ENCODE data around the gene VSX2. TPM values are rescaled to one million over a fixed set of nuclear protein-coding genes. Genes with fewer than 3 reads are reported as not detected.
A peak's percentile ranks its signal among the peaks of the same experiment; 100 is the strongest.

Gene VSX2
- total RNA-seq, 1 donor from 2014 or later: not detected

DNA sequence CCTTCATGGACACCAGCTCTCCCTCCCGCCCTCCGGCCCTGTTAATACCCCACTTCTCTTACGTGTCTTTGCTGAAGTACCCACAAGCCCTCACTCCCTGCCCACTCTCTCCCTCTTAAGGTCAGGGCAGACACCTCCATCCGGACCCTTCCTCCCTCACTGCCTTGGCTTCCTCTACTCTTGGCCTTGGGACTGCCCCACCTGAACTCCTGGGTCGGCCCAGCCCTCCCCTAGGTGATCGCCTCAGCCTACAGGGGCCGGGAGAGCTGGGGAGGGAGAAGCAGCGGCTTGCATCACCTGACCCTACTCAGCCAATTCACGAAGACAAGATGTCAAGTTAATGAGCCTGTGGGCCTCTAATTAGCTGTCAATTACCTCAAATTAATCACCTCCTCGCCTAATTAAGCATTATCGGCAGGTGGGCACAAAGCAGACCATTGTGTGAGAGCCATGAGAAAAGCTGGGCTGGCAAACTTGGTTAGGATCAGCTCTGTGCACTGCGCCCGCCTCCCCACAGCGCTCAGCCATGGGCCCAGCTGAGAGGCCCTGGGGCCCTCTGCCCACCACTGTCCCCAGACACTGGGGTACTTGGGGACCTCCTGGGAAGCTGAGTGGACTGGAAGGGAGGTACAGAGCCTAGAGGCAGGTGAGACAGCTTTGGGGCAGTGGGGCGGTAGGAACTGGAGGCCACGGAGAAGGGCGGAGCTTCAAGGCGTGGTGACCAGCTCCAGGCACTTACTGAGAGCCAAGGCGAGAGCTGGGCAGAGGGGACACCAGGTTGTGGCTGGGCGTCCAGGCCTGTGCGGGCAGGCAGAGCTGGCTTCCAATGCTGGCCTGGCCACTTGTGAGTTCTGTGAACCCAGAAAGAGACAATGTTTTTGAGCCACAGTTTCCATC, 25.1 kb upstream of the VSX2 start:
- intact Hi-C loops (cut with micrococcal nuclease): no loop called here
- no peak for DNase-seq
- Mint-ChIP-seq H3K36me3 (ENCODE audit: low read depth) (no peaks in the 10 kb centered on the region), H3K9me3 (no peaks in the 10 kb centered on the region), H3K27ac (no peak overlapping the region), H3K4me1 (no peaks in the 10 kb centered on the region), H3K4me3 (no peak overlapping the region), H3K27me3 (peaks cover 18% of the 10 kb centered on the region)

DNA sequence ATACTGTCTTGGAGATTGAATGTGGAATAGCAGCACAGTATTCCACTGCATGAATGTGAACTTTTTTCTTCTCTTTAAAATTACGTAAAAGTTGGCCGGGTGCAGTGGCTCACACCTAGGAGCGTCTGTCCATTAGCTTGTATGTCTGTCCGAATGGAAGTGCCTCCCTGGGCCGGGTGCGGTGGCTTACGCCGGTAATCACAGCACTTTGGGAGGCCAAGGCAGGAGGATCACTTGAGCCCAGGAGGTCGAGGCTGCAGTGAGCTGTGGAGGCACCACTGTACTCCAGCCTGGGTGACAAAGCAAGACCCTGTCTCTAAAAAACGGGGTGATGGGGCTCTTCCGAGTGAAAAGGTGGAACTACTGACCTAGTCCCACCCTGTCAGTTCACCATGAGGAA, 22.6 kb upstream of the VSX2 start:
- H3K27me3 Mint-ChIP-seq: peaks cover 17% of the 10 kb centered on the region
- intact Hi-C loops (cut with micrococcal nuclease): loop anchor here (1.0 kb wide), 2 partner anchors 35 to 105 kb away; no protein-coding TSS in a partner anchor
- H3K27ac Mint-ChIP-seq: no peak overlapping the region
- no peaks in the 10 kb centered on the region for H3K9me3 Mint-ChIP-seq
- no peak overlapping the region for H3K4me3 Mint-ChIP-seq
- DNase-seq: no peak
- H3K36me3 Mint-ChIP-seq (ENCODE audit: low read depth): no peaks in the 10 kb centered on the region
- no peaks in the 10 kb centered on the region for H3K4me1 Mint-ChIP-seq

DNA sequence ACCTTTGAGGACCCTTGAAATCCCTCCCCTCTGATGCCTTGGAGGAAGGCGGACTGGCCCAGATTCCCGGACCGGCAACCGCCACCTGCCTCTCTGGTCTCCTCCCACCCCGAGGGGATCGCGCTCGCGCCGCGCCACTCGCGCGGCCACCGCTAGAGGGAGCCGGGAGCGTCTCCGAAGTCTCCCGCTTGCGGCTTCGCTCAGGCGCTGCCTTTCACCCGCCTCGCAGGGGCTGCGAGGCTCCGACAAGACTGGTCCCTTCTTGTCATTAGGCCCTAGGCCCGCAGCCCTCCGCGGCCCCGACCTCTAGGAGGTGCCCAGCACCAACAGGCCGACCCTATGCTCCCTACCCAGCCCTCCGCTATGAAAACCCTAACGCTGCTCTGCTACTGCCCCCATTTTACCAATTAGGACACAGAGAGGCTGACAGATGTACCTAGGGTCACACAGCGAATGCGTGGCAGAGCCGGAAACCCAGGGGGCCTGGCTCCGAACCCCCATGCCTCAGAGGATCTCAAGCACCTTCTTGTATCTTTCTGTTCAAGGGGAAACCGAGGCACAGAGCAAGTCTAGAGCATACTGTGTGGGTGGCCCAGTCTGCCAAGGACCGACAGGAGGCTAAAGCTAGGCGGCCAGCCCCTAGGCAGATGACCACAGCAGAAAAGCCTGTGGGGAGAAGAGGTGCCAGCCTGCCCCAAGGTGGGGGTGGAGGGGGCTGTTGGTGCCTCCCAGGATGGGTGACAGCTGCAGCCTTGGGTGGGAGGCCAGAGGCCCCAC, 21.4 kb upstream of the VSX2 start:
- Mint-ChIP-seq H3K27ac (no peak overlapping the region), H3K27me3 (peaks cover 16% of the 10 kb centered on the region), H3K36me3 (ENCODE audit: low read depth) (no peaks in the 10 kb centered on the region), H3K4me3 (peak overlapping the region; percentile 41), H3K4me1 (no peaks in the 10 kb centered on the region), H3K9me3 (no peaks in the 10 kb centered on the region)
- DNase-seq: peak; percentile 93
- intact Hi-C loops (cut with micrococcal nuclease): loop anchor here (1.0 kb wide), 2 partner anchors 33 to 107 kb away; no protein-coding TSS in a partner anchor

DNA sequence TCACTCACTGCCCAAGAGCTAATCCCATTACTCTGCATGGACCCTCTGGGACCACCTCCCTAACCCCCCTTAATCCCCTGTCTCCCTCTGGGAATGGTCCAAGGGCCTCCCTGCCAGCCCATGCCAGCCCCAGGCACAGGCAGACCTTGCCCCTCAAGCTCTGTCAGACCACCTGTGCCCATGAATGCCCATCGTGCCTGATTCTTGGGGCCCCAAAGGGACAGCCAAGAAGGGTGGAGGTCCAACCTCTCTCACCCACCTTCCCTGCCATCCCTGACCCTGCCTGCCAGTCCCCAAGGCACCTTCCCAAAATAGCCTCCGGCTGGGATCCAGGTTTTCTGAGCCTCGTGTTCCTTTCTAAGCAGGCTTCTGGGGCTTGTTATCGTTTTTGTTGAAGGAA, 20.8 kb upstream of the VSX2 start:
- DNase-seq: no peak
- Mint-ChIP-seq H3K9me3 (no peaks in the 10 kb centered on the region), H3K27ac (no peak overlapping the region), H3K4me3 (no peak overlapping the region), H3K27me3 (peaks cover 14% of the 10 kb centered on the region), H3K36me3 (ENCODE audit: low read depth) (no peaks in the 10 kb centered on the region), H3K4me1 (no peaks in the 10 kb centered on the region)
- intact Hi-C loops (cut with micrococcal nuclease): no loop called here

DNA sequence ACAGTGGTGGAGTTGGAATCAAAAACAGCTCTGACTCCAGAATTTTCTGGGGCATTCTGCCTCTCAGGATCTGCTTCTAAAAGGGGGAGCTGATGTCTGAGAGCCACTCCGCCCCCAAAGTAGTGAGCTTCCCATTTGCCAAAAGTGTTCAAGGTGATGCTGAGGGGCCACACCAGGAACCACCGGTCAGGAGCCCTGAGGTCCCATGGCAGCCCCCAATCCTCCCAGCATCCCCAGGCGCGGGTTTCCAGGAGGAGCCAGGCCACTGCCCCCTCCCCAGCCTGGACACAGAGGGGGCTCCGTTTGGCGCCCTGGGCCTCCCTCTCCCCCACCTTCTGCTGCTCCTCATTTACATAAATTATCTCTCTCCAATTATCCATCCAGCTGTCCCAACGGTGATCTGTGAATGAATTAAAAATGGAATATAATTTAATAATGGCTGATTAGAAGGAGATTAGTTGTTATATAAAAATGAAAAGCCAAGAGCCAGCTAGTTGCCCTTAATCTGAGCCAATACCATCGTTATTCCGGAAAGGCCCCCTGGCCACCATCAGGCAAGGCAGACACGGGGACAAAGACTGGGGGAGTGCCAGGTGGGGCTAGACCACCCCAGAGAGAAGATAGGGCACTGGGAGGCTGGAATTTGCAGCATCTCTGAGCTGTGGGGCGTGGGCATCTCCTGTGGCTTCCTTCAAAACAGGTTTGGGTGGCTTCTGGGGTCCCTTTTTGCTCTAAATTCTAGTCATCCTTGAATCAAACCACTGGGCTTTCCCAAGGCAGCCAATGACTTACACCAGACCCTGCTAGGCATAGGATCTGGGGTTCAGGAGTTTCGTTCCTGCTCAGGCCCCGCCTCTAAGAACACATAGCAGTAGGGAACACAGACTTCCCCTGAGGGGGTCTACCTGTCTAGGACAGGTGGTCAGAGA, 19.7 kb upstream of the VSX2 start:
- no peak for DNase-seq
- intact Hi-C loops (cut with micrococcal nuclease): no loop called here
- Mint-ChIP-seq H3K9me3 (no peaks in the 10 kb centered on the region), H3K4me3 (no peak overlapping the region), H3K27ac (no peak overlapping the region), H3K27me3 (peaks cover 14% of the 10 kb centered on the region), H3K4me1 (no peaks in the 10 kb centered on the region), H3K36me3 (ENCODE audit: low read depth) (no peaks in the 10 kb centered on the region)

DNA sequence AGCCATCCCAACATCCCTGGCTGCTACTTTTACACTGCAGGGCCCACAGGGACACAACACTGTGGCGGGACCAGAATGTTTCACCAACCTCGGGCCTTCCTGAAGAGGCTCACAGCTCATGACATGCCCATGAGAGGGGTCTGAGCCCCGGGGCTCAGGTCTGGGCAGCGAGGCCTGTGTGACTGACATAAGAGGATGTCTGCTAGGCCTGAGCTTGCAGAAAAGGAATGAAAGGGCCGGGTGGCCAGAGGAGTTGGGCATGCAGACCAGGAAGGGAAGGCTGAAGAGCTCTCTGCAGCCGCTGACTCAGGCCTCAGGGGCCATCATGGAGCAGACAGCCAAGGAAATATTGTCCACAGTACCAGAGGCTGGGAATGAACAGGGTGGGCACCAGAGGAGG, 18.3 kb upstream of the VSX2 start:
- Mint-ChIP-seq H3K27me3 (peaks cover 12% of the 10 kb centered on the region), H3K9me3 (no peaks in the 10 kb centered on the region), H3K4me3 (no peak overlapping the region), H3K27ac (no peak overlapping the region), H3K36me3 (ENCODE audit: low read depth) (no peaks in the 10 kb centered on the region), H3K4me1 (no peaks in the 10 kb centered on the region)
- no peak for DNase-seq
- intact Hi-C loops (cut with micrococcal nuclease): no loop called here

DNA sequence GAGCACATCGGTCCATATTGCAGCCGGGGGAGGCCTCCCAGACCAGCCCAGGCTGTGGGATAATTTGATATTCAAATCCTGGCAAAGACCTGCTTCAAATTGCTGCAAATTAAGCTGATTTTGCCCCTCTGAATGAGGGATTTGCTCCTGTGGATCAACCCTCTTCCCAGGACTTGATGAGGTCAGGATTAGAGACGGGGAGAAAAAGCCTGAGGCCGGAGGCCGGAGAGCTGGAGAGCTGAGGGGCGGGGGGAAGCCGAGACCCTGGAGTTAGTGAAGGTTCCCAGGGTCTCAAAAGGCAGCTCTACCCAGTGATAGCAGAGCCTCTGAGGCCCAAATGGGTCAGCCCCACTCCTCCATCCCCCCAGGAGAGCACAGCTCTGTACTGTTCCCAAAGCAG, 17.5 kb upstream of the VSX2 start:
- H3K27me3 Mint-ChIP-seq: peaks cover 12% of the 10 kb centered on the region
- H3K4me1 Mint-ChIP-seq: no peaks in the 10 kb centered on the region
- H3K27ac Mint-ChIP-seq: no peak overlapping the region
- no peak for DNase-seq
- no peaks in the 10 kb centered on the region for H3K9me3 Mint-ChIP-seq
- no peaks in the 10 kb centered on the region for H3K36me3 Mint-ChIP-seq (ENCODE audit: low read depth)
- H3K4me3 Mint-ChIP-seq: no peak overlapping the region
- intact Hi-C loops (cut with micrococcal nuclease): no loop called here

DNA sequence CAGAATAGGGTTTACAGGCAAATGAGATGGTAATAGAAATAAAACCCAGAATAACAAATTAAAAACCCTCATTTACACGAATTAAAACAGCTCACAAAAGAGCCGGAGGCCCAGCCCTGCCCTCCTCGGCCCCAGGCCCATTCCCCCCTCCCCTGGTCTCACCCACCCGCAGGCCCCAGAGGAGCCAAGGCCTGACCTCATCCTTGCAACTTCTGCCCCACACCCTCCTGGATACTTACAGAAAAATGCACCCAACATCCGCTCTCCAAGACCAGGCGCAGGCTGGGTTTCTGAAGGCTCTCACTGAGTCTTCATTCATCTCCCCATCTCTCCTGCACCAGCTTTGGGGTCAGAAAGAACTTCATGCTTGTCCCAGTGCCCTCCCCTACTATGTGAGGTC, 16.2 kb upstream of the VSX2 start:
- Mint-ChIP-seq H3K4me3 (no peak overlapping the region), H3K27me3 (peaks cover 15% of the 10 kb centered on the region), H3K36me3 (ENCODE audit: low read depth) (no peaks in the 10 kb centered on the region), H3K9me3 (no peaks in the 10 kb centered on the region), H3K4me1 (no peaks in the 10 kb centered on the region), H3K27ac (no peak overlapping the region)
- intact Hi-C loops (cut with micrococcal nuclease): no loop called here
- no peak for DNase-seq

DNA sequence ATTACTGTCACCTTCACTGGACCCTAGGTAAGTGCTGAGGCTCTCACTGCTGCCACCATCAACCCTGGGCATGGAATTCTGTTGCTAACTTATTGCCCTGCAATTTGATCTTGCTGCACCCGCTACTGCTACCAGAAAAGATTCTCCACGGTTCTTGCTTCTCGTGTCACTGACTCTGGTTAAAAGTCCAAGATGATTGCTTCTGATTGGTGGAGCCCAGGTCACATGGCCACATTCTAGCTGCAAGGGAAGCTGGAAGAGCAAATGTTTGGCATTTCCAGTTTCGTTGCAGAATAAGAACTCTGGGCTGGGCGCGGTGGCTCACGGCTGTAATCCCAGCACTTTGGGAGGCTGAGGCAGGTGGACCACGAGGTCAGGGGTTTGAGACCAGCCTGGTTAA, 7.5 kb upstream of the VSX2 start:
- DNase-seq: no peak
- Mint-ChIP-seq H3K27me3 (peaks cover 34% of the 10 kb centered on the region), H3K4me1 (no peaks in the 10 kb centered on the region), H3K27ac (no peak overlapping the region), H3K9me3 (no peaks in the 10 kb centered on the region), H3K4me3 (no peak overlapping the region), H3K36me3 (ENCODE audit: low read depth) (no peaks in the 10 kb centered on the region)
- intact Hi-C loops (cut with micrococcal nuclease): no loop called here

DNA sequence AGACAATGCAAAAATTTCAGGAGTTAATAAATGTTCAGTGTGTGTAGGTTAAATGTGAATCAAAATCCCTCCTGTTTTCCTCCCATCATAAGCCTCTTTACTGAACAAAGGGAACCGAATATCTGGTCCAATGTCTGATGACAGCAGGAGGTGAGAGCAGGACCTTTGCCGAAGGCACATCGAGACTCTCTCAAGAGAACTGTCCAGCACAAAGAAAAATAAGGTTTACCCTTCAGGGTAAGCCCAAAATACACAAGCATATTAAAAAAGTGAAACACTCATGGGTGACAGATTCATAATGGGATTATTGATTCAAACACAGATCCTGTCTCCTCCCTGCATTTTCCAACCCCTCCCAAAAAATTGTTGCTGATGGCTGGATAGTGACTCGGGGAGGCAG, 4.2 kb upstream of the VSX2 start:
- DNase-seq: no peak
- intact Hi-C loops (cut with micrococcal nuclease): no loop called here
- H3K27ac Mint-ChIP-seq: no peak overlapping the region
- H3K9me3 Mint-ChIP-seq: no peaks in the 10 kb centered on the region
- peaks cover 39% of the 10 kb centered on the region for H3K27me3 Mint-ChIP-seq
- H3K36me3 Mint-ChIP-seq (ENCODE audit: low read depth): no peaks in the 10 kb centered on the region
- no peak overlapping the region for H3K4me3 Mint-ChIP-seq
- no peaks in the 10 kb centered on the region for H3K4me1 Mint-ChIP-seq

DNA sequence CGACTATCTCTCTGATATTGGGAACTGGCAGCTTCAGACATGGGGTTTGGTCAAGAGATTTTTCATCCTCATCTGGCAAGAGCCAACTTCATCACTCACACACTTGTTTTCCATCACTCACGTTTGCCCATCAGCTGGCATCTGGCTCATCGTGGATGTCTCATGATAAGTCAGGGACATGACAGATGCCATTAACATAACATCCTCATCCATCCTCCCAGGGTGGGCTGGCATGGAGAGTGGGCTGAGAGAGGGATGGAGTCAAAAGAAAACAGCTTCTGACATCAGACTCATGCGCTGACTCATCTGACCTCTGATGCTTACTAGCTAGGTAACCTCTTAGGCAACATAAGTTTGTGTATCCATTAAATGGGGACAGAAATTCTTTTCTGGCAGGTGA, 1.8 kb upstream of the VSX2 start:
- no peak overlapping the region for H3K4me3 Mint-ChIP-seq
- peaks cover 3% of the 10 kb centered on the region for H3K36me3 Mint-ChIP-seq (ENCODE audit: low read depth)
- H3K27me3 Mint-ChIP-seq: peaks cover 58% of the 10 kb centered on the region
- H3K9me3 Mint-ChIP-seq: no peaks in the 10 kb centered on the region
- no peak for DNase-seq
- intact Hi-C loops (cut with micrococcal nuclease): no loop called here
- peaks cover 7% of the 10 kb centered on the region for H3K4me1 Mint-ChIP-seq
- H3K27ac Mint-ChIP-seq: no peak overlapping the region

DNA sequence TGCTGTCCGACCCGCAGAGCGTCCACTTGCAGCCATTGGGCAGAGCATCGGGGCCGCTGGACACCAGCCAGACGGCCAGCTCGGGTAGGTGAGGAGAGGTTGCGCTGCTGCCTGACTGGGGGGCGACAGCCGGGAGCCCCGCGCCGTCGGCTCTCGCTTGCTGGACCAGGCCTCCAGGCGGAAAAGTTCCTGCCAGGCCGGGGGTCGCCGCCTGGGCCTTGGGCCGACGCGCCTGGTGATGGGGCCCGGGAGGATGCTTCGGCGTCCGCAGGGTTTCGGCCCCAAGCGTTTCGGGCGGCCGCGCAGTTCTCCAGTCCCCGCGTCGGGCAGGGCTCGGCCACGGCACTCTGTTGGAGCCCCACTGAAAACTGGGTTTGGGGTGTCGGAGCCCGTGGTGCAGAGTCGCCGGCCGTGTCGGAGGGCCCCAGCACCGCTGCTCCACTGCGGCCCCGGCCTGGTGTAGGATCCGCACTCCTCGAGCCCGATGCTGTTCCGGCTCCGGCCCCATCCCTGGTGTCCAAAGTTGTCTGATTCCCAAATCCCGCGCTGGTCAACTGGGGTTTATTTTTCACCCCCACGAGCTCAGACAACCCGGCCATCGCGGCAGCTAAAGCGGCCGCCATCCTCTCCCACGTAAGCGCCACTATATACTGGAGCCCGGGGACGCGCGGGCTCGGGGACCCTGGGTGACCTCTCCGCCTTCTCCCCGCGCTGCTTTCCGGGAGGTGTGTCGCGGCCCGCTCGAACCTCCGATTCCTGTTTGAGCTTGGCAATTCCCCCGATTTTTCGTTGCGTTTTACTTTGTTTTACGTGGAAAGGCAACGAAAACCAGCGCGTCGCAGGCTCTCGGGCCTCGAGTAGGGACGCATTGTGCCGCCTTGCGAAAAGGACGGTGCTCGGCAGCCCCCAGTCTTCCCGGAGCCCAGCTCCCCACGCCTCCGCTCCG, 872 bp downstream of the VSX2 start:
- intact Hi-C loops (cut with micrococcal nuclease): no loop called here
- H3K9me3 Mint-ChIP-seq: no peaks in the 10 kb centered on the region
- no peak for DNase-seq
- peaks cover 7% of the 10 kb centered on the region for H3K4me1 Mint-ChIP-seq
- peak overlapping the region; percentile 56 for H3K4me3 Mint-ChIP-seq
- peaks cover 77% of the 10 kb centered on the region for H3K27me3 Mint-ChIP-seq
- peaks cover 3% of the 10 kb centered on the region for H3K36me3 Mint-ChIP-seq (ENCODE audit: low read depth)
- H3K27ac Mint-ChIP-seq: no peak overlapping the region
